GM19043 (cell line): Measurements from ENCODE around the gene TANGO6.

ENCODE experiments used
- ATAC-seq: cut with Tn5 transposase; IDR thresholded peaks from one replicate; pipeline ENCODE4 v1.9.1; 2021; ENCODE audit warnings: low read depth; ENCODE audit not compliant: unreplicated experiment

Gene TANGO6

DNA sequence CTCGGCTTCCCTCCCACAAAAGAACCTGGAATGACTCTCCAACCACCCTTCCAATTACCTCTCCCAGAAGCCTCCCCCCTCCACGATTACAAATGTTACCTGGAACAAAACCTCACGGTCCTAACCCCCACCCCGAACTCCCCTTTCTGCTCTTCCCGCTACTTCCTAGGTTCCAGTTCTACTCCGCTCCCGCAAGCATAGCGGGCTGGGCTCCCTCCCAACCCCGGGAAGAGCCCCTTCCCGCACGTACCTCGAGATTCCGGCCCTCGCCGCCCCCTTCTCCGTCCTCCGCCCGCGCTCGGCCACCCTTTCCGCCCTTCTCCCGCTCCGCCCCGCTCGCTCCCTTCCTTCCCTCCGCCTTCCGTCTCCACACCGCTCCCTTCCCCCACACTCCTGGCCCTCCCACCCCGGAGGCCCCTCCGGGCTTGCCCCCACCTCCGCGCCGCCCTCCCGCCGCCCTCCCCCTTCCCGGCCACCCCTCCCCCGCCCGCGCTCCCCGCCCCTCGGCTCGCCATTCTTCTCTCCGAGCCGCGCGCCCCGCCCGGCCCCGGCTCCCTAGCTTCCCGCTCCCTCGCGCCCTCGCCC lies 288.6 kb downstream of the TANGO6 start:
- peak; percentile 24 for ATAC-seq

DNA sequence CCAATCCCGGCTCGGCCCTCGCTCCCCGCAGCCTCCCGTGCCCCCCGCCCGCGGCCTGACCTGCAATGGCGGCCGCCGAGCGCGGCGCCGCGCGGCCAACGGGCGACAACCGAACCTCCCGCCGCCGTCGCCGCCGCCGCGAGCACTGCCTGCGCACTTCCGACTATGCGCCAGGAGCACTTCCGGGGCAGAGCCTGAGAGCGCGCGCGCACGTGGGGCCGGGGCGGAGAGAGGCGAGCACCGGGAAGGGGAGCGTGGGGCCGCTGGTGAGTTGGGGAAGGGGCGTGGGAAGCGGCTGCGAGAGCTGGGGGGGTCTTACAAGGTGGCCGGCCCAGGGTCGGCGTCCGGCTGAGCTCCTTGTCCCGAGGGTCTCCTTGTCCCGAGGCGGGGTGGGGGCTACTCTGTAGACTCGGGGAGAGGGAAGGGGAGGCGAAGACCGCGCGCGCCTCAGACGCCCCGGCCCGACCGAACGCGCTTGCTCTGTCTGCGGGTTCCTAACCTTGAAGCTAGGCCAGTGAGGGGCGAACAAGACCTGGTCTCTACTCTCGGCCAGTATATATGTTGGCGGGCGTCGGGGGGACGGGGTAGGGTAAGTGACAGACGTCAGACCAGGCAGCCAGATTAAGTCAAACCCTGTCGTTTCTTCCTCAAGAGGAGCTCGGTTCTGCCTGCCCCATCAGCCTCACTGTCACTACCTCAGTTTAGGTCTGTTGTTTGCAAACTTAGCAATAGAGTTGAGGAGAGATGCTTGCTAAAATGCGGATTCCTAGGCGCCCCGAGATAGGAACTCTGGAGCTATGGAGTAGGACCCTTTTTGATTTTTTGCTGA lies 289.3 kb downstream of the TANGO6 start, which contains the start of the genes CHTF8 and UTP4:
Gene CHTF8 (minus strand): TSS at position 165 of the 829 bp plus-strand sequence. CDS start 11,130 bp downstream, outside the sequence.
Gene UTP4 (plus strand): TSS at position 226 of the 829 bp plus-strand sequence. CDS start 811 bp downstream, outside the sequence.
- ATAC-seq, result peak; percentile 92

DNA sequence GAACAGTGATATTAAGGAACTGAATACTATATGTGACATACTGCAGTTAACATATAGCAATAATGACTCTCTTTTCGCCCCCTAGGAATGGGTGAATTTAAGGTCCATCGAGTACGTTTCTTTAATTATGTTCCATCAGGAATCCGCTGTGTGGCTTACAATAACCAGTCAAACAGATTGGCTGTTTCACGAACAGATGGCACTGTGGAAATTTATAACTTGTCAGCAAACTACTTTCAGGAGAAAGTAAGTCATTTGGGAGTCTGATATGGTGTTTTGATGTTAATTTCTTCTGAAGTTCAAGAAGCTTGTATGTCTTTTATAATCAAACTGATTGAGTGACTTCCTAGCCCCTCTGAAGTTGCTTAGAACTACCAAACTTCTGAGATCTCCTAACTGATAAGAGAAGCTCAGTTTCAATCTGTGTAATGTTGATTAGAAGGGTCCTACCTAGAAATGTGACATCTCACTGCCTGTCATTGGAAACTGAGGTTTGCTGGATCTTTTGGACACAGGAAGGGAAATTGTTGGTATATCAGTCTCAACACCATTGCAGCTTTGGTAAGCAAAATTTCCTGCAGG lies 290.1 kb downstream of the TANGO6 start:
- no peak for ATAC-seq
